Neural cell (in vitro differentiated cells): ENCODE results near the gene SDK2.

Experiments used
- CTCF ChIP-seq: fragments of 450-650 bp; IDR thresholded peaks from 2 replicates; pipeline ENCODE4 v1.5.1; 2014; ENCODE audit warnings: antibody characterized with exemption, mild to moderate bottlenecking, moderate library complexity; ENCODE audit not compliant: poor library complexity, severe bottlenecking
- EP300 ChIP-seq: fragments of 450-650 bp; conservative IDR thresholded peaks from 2 replicates; pipeline ENCODE4 v1.6.1; 2014; ENCODE audit warnings: antibody characterized with exemption, mild to moderate bottlenecking, moderate library complexity; ENCODE audit not compliant: poor library complexity, severe bottlenecking
- EZH2 ChIP-seq: fragments of 200-600, 300-800 bp; shearing (Covaris generic), sonication (generic); IDR thresholded peaks from 2 replicates; pipeline ENCODE4 v1.6.1; 2014; ENCODE audit warnings: antibody characterized with exemption, low read length, borderline replicate concordance, mild to moderate bottlenecking; ENCODE audit not compliant: insufficient read depth, poor library complexity, severe bottlenecking
- POLR2AphosphoS5 ChIP-seq: IDR thresholded peaks from 2 replicates; pipeline ENCODE4 v1.6.1; 2012
- RAD21 ChIP-seq: fragments of 450-650 bp; conservative IDR thresholded peaks from 2 replicates; pipeline ENCODE4 v1.6.1; 2014; ENCODE audit warnings: antibody characterized with exemption, mild to moderate bottlenecking, moderate library complexity

- TF ChIP-seq EP300: no peak
- TF ChIP-seq CTCF: no peak
- no peak for TF ChIP-seq EZH2
- TF ChIP-seq RAD21: no peak
- no peak for TF ChIP-seq POLR2AphosphoS5
Measured at GRCh38 chr17:73547790-73548189, 96.5 kb downstream of the SDK2 start.
